ENCODE results near the gene MPO.

Gene MPO

DNA sequence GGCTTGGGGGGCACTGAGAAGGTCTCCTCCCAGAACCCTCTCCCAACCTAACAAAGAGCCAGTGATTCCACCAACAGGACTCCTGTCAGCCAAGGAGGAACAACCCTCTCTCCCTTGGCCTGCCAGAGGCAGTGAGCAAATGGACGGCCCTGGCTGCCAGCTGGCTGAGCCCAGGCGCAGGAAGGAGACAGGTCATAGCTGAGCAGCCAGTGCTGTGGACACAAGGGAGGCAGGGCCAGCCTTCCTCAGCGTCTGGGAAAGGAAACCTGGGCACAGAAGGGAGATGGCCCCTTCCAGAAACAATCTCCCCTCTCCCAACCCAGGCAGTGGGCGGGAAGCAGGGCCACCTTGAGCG, 2.1 kb downstream of the MPO start:
- no peak for DNase-seq

GRCh38 chr17:58277802-58278595, 2.7 kb downstream of the MPO start:
- DNase-seq = no peak

DNA sequence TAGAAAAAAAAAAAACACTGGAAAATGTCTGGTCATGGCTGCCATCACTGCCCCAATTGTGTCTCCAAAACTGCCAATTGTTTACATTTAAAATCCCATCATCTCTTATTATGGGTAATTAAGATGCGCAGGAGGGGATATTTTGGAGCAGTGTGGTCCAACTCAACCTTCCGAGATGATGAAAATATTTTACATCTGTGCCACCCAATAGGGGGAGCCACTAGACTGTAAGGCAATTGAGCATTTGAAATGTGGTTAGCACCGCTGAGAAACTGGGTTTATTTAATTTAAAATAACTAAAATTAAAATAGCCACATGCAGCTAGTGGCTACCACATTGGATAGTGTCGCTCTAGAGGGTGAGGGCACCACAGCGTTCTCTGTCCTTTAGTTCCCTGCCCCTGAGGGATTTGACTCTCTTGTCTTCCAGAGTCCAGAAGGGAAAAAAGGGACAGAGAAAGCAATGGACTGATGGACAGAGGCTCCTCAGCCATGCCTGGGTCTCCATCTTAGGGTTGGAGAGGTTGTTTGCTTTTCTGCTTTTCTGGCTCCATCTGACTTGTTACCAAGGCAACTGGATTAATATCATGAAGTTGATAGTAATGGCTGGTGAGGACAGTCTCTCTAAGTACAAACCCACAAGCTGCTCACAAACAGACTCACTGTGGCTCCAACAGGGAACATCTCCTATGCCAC, 3.5 kb downstream of the MPO start:
- no peak for DNase-seq

- DNase-seq = no peak
Observed at GRCh38 chr17:58276423-58276822, 4.3 kb downstream of the MPO start.

GRCh38 chr17:58275417-58275816, 5.3 kb downstream of the MPO start:
- no peak for DNase-seq

DNA sequence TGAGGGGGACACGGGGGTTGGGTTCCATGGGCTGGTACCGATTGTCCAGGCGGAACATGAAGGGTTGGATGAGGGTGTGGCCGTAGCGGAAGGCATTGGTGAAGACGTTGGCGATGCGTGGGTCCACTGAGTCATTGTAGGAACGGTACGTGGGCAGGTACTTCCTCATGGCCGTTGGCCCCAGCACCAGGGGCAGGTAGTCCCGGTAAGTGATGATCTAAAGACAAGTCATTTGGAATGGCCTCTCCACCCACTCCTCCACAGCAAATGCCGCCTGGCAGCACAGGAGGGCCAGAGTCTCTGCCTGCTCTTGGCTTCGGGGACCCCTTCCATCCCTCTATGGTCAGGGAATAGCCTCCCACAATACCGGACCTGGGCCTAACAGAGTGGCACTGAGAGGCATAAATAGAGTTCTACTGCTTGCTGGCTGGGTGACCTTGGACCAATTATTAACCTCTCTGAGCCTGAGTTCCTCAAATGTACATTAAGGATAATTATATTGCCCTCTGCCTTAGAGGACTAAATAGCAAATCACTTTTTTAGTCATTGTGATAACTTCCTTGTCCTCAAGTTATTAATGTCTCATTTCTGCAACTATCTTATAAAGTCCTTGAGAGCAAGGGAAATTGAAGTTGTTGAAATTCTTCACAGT, 7.2 kb downstream of the MPO start:
- DNase-seq = no peak

DNA sequence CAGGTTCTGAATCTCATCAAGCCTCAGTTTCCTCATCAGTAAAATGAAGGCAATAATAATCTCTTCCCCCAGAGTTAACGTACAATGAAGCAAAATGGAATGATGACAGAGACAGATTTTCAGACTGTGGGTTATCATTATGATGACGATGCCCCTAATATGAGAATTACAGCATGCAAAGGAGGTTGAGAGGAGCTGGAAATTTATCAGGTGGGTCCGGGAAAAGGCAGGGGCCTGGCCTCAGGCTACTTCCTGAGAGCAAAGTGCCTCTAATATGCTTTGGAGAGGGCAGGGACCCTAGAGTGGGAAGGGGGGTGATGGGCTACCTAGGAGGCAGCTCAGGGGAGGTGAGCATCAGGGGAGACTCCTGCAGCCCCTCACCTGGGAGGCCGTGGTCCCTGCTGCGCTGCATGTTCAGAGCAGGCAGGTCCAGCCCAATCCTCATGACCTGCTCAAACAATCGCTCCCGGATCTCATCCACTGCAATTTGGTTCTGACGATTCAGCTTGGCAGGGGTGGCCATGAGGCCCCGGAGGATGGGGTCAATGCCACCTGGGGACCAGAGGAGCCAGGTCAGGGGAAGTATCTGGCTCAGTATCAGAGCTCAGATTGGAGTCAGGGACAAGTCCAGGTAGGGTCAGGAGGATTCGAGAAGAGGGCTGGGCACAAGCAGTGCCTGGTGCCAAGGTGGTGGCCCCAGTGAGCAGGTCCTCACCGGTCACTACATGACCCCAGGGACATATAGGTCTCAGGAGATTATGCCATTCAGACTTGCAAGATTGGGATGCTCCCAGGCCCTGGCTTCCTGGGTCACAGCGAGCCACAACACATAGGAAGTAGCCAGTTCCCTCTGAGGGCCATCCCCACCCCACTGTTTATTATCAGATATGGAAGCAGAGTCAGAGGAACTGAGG, 8.1 kb downstream of the MPO start:
- DNase-seq = no peak

GRCh38 chr17:58271216-58271931, 9.4 kb downstream of the MPO start:
- DNase-seq = no peak

- DNase-seq = no peak
Observed at GRCh38 chr17:58270476-58271215, 10.1 kb downstream of the MPO start.

GRCh38 chr17:58269557-58270291, 11.0 kb downstream of the MPO start:
- DNase-seq = no peak

DNA sequence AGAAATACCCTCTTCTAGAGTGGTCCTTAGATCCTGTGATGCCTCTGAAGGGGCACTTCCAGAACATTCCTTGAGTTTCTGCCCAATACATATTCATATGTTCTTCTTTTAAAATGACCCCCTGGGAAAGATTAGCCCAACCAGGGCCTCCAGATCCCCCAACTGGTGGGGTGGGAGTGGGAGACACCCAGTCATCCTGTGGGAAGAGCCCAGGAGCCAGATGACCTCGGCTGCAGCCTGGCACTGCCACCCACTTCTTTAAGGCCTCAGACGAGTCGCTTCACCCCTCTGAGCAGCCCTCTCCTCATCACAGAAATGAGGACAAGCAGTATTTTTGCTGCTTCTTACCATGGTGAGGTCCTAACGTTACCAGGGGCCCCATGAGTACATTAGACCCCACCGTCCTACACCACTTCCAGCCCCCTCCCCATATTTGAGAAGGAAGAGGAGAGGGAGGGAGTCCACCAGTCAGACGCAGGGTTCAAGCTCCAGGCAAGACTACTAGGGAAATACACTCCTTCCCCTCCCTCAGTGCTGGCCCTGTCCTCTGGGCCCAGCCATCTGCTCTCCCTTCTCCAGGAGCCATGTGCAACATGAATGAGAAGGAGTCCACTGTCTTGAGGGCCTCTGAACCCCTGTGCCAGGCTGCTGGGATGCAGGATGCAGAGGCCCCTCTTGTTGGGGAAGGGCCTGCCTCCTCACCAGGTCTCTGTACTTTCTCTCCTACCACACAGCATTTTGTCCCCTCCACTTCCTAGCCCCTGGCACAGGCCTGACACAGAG, 11.8 kb downstream of the MPO start:
- DNase-seq = no peak

DNA sequence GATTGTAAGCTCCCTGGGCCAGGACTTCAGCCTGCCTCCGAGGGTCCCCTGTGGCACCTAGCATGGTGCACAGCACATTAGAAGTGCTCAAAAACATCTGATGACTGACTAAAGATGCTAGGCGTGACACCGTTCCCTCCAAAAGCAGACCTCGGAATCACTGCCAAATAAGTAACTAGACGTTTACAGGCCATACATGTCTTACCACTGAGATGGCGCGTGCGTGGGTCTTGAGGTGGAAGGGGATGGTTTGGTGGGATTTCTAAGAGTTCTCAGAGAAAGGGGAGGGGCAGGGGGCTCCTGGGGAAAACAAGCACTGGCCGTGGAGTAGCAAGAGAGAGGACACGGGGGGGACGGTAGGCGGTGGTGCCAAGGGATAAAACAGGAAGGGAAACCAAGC, 12.4 kb downstream of the MPO start:
- no peak for DNase-seq

GRCh38 chr17:58267347-58268324, 13.1 kb downstream of the MPO start:
- no peak for DNase-seq

GRCh38 chr17:58265902-58266875, 14.5 kb downstream of the MPO start:
- no peak for DNase-seq

DNA sequence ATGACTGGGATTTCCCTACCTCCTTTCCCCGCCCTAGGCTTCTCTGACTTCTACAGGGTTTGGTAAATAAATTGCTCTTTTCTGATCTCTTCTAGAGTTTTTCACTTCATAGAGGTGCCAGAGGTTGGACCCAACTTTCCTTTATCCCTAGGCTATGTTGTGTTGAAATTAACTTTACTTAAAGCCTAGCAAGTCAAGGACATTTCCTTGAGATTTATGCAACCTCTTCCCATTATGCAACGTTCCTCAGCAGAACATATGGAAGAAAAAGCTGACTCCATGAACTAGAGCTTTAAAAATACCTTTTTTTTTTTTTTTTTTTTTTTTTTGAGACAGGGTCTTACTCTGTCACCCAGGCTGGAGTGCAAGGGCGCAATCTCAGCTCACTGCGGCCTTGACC, 15.5 kb downstream of the MPO start:
- no peak for DNase-seq

GRCh38 chr17:58264407-58265103, 16.2 kb downstream of the MPO start:
- DNase-seq = no peak

DNA sequence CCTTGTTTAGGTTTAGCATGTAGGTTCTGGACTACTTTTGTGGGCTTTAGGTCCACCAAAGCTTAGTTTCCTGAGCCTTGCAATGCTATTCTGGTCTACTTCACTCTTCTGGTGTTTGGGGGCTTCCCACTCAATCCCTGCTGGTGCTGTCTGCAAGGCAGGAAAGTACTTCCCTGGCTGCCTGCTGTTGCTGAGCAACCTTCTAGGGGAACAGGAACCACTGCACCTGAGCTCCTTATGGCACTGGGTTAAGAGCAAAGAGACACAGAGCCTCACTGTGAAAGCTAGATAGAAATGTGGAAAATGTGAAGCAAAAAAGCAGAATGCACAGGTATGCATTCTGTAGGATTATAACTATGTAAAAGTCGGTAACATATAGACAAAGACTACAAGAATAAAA, 17.0 kb downstream of the MPO start:
- no peak for DNase-seq
